Measurements from ENCODE around the gene SMG6. TPM values are rescaled to one million over a fixed set of nuclear protein-coding genes. Genes with fewer than 3 reads are reported as not detected.

The SMG6 gene
- total RNA-seq, 1 experiment from 2014 or later, result 28.6 TPM

GRCh38 chr17:2214047-2214928 lies 89.3 kb downstream of the SMG6 start:
- TF ChIP-seq, protein P1, sequence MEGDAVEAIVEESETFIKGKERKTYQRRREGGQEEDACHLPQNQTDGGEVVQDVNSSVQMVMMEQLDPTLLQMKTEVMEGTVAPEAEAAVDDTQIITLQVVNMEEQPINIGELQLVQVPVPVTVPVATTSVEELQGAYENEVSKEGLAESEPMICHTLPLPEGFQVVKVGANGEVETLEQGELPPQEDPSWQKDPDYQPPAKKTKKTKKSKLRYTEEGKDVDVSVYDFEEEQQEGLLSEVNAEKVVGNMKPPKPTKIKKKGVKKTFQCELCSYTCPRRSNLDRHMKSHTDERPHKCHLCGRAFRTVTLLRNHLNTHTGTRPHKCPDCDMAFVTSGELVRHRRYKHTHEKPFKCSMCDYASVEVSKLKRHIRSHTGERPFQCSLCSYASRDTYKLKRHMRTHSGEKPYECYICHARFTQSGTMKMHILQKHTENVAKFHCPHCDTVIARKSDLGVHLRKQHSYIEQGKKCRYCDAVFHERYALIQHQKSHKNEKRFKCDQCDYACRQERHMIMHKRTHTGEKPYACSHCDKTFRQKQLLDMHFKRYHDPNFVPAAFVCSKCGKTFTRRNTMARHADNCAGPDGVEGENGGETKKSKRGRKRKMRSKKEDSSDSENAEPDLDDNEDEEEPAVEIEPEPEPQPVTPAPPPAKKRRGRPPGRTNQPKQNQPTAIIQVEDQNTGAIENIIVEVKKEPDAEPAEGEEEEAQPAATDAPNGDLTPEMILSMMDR (conservative IDR thresholded peaks at IDR 0.05), result no peak
- DNase-seq, result no peak
- H2BK12ac ChIP-seq (ENCODE audit: insufficient read length, low read depth, low read length), result no peak overlapping the region
- H3K4me1 ChIP-seq (ENCODE audit: insufficient read depth, low read length), result no peaks in the 10 kb centered on the region; the same call in 1 of the 2 replicates
- no peak overlapping the region for H2BK5ac ChIP-seq (ENCODE audit: insufficient read length, low read length)
- WGBS (ENCODE audit: extremely low coverage, insufficient read length, low lambda C conversion rate), result no CpG with 5 or more reads among the region's 17 CpGs
- H2AFZ ChIP-seq (ENCODE audit: low read length), result no peak overlapping the region
- H3K9me3 ChIP-seq (ENCODE audit: control insufficient read depth, low read depth, low read length), result no peaks in the 10 kb centered on the region
- no peaks in the 10 kb centered on the region for H3K79me2 ChIP-seq (ENCODE audit: insufficient read depth, low read length)
- no peaks in the 10 kb centered on the region for H3K23me2 ChIP-seq (ENCODE audit: insufficient read length, low read depth, low read length, poor library complexity, severe bottlenecking)
- H4K91ac ChIP-seq (ENCODE audit: insufficient read length, low read depth, low read length), result no peak overlapping the region
- H3K4ac ChIP-seq (ENCODE audit: low read depth, low read length), result no peak overlapping the region
- H2BK15ac ChIP-seq (ENCODE audit: low read depth, low read length), result no peak overlapping the region
- Mint-ChIP-seq H3K4me1 (peaks cover 25 to 31% of the 10 kb centered on the region in 2 experiments), H3K36me3 (ENCODE audit: insufficient read depth in 1 of 3, low read depth in 3 of 3) (peaks cover 0 to 4% (median 3%) of the 10 kb centered on the region in 3 experiments; a peak in 3 of 7 replicates), H3K27me3 (ENCODE audit: low read depth) (no peaks in the 10 kb centered on the region), H3K4me3 (peak overlapping the region in 1 of 2 experiments; percentile 53; a peak in 2 of 5 replicates), H3K27ac (peak overlapping the region; percentile 41 to 90 (median 76); a peak in 6 of 7 replicates), H3K9me3 (no peaks in the 10 kb centered on the region)
- no peak overlapping the region for H2BK20ac ChIP-seq (ENCODE audit: low read depth, low read length, poor library complexity, severe bottlenecking)
- no peak overlapping the region for H3K27ac ChIP-seq (ENCODE audit: insufficient read length, low read depth, low read length)
- H3K18ac ChIP-seq (ENCODE audit: insufficient read length, low read depth, low read length), result no peak overlapping the region
- no peak overlapping the region for H2AK5ac ChIP-seq (ENCODE audit: insufficient read length, low read length)
- no peak overlapping the region for H3T11ph ChIP-seq (ENCODE audit: low read length)
- H3K79me1 ChIP-seq (ENCODE audit: insufficient read depth, low read depth, low read length, poor library complexity, severe bottlenecking), result no peaks in the 10 kb centered on the region
- no peak overlapping the region for H4K5ac ChIP-seq (ENCODE audit: insufficient read length, low read depth, low read length)
- no peak overlapping the region for H3K14ac ChIP-seq (ENCODE audit: insufficient read depth, low read length)
- H3K23ac ChIP-seq (ENCODE audit: insufficient read length, low read depth, low read length), result no peak overlapping the region
- no peak overlapping the region for H3K56ac ChIP-seq (ENCODE audit: insufficient read length, low read depth, low read length)
- no peak overlapping the region for H3K4me2 ChIP-seq (ENCODE audit: insufficient read depth, insufficient read length, low read length)
- H2BK120ac ChIP-seq (ENCODE audit: low read depth, low read length, poor library complexity, severe bottlenecking), result no peak overlapping the region
- no peak overlapping the region for H4K8ac ChIP-seq (replicated peaks; ENCODE audit: insufficient read length, low read depth, low read length)
- no peaks in the 10 kb centered on the region for H3K27me3 ChIP-seq (ENCODE audit: insufficient read depth, low read length)
- no peaks in the 10 kb centered on the region for H4K20me1 ChIP-seq (ENCODE audit: control insufficient read depth, insufficient read depth, insufficient read length)
- H3K9ac ChIP-seq (ENCODE audit: extremely low read depth, insufficient read length, low read length), result no peak overlapping the region
